D341Med (cell line): Measurements from ENCODE around the gene DOCK8.
A peak's percentile ranks its signal among the peaks of the same experiment; 100 is the strongest.

Experiments
- DNase-seq: peaks from one replicate; pipeline ENCODE4 v3.0.0; 2012; ENCODE audit warnings: low spot score

The DOCK8 gene

DNA sequence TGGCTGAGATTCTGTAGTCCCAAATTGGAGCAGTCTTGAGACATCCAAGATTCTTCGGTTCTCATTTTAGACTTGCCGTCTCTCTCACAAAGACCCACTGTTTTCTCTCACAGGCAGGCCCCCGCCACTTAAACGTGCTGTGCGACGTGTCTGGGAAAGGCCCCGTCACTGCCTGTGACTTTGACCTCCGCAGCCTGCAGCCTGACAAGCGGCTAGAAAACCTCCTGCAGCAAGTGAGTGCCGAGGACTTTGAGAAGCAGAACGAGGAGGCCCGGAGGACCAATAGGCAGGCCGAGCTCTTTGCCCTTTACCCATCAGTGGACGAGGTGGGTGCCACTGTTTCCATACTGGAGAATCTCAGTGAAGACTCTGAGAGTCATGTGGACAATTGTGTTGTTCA lies 97.2 kb downstream of the DOCK8 start:
- no peak for DNase-seq

DNA sequence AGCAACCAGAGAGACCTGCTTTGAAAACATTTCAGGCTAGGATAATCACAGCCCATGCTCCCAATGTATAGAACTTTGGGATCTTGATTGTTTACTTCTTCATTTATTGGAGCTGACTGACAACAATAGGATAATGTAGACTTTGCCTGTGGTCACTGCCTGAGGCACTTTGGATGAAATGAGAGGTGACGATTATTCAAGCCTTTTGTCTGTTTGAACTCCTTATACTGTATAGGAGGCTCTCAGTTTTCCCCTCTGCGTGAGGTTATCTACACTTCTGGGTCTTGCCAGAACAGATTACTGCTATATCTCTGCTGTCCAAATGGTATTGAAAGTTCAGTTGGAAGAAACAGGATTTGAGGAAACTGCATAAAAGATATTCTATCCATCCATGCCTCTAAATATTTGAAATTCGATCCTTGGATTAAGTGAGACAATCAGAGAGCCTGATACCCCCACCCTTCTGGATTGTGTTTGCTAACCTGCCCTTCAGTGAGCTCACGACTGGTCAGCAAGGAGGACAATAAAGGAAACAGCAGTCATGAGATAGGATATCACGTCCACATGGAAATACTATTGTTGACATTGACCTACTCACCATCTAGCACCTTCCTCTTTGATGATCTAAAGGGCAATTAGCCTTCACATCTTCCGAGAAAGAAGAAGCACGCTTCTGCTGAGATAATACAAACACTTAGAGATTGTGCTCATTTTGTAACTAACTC lies 98.1 kb downstream of the DOCK8 start:
- no peak for DNase-seq

- DNase-seq, result no peak
These were observed 101.8 kb downstream of the DOCK8 start for GRCh38 chr9:316382-316965.

- no peak for DNase-seq
These were observed 104.0 kb downstream of the DOCK8 start for GRCh38 chr9:318646-319045.

GRCh38 chr9:324971-325370 lies 110.3 kb downstream of the DOCK8 start:
- no peak for DNase-seq

DNA sequence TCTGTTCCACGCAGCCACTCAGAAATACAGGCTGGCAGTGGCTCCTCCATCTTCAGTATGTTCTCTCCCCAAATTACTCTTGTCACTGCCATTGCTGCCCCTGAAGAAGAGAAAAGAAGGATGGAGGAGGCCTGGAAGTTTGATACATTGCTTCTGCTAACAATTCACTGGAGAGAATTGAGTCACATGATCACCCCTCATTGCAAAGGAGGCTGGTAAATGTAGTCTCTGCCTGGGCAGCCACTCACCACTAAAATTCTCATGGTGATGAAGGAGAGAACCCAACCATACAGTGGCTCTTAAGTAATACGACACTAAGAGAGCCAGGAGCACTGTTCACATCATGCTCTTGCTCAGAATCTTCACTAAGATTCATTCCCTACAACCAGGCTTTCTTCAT lies 112.0 kb downstream of the DOCK8 start:
- no peak for DNase-seq

GRCh38 chr9:328453-328852 lies 113.8 kb downstream of the DOCK8 start:
- DNase-seq, result no peak

DNA sequence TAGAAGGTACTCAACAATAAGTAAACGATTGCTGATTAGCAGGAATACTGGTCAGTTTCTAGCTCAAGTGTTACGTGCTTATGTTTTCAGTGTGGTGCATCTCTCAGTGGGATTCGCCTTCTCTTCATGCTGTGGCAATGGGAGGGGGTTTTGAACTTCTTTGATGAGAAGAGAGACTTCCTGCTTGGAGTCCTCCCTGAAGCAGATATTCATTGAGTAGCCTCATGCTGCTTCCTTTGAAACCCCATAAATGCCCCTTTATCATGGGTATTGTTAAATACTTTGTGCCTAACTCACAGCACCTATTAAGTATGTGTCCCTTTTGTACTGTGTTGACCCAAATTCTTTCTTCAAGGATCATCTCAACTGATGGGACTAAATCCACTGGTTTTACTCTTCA lies 116.5 kb downstream of the DOCK8 start:
- no peak for DNase-seq

DNA sequence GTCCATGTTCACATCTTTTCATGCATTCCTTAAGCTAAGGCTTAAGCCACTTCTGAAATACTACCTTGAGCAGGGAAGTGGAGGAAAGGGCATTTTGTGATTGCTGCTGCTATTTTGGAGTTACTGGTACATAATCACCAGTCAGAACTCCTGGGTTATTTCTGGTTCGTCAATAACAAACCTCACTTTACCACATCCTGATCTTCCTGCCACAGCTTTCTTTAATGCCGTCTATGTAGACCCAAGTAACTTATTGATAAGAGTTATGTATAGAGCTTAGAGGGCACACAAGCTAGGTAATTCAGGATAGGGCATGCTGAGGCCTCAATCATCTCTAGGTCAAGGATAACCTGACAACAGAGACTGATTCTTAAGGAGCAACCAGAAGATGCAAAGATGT lies 120.7 kb downstream of the DOCK8 start:
- no peak for DNase-seq

DNA sequence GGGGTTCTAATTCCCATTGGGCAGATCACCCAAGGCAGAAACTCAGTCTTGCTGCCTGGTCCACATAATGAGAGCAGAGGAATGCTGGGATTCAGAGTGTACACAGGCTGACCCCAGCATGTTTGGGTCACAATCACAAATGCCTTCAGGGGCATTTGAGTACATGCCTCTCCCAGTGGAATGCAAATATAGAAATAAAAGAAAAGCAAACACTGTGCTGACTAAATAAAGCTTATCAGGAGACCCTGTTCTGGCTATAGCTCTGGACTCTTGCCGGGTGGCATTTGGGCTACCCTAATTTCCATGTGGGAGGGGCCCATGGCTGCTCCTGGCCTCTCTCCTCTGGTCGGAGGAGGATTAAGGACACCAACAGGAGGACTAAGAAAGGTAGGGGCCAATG lies 121.4 kb downstream of the DOCK8 start:
- DNase-seq, result no peak

- no peak for DNase-seq
These were observed 123.9 kb downstream of the DOCK8 start for GRCh38 chr9:338602-339001.

DNA sequence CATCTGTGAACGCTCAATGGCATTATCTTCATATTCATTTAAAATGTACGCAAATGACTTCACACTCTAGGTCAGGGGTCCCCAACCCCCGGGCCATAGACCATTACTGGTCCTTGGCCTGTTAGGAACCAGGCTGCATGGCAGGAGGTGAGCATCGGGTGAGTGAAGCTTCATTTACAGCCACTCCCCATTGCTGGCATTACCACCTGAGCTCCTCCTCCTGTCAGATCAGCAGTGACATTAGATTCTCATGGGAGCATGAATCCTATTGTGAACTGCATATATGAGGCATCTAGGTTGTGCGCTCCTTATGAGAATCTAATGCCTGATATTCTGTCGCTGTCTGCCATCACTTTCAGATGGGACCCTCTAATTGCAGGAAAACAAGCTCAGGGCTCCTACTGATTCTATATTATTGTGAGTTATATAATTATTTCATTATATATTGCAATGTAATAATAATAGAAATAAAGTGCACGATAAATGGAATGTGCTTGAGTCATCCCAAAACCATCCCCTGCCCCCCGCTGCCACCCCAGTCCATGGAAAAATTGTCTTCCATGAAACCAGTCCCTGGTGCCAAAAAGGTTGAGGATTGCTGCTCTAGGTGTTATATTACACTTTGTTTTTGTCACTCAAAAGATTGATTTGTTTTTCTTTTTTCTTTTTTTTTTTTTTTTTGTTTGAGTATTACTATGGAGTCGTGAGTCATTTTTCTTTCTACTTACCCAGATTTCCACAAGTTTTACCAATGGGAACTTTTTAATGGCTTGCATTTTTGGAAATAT lies 127.2 kb downstream of the DOCK8 start:
- no peak for DNase-seq

DNA sequence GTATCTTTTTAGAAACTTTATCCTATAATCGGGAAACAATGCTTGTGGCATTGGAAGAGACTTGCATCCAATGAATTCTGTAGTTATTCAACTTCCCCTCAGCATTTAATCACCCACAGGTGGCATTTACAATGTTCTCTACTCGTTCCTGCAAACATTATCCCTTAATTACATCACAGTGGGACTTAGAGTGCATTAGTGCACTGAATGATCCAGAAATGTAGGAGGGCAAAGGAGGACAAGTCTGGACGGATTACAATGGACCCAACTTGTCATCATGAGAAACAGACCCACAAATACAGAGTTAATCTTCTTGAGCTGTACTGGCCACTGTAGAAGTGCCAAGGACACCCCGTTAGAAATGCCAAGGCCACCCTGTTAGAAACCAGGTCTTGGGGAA lies 129.1 kb downstream of the DOCK8 start:
- DNase-seq, result peak; percentile 33

DNA sequence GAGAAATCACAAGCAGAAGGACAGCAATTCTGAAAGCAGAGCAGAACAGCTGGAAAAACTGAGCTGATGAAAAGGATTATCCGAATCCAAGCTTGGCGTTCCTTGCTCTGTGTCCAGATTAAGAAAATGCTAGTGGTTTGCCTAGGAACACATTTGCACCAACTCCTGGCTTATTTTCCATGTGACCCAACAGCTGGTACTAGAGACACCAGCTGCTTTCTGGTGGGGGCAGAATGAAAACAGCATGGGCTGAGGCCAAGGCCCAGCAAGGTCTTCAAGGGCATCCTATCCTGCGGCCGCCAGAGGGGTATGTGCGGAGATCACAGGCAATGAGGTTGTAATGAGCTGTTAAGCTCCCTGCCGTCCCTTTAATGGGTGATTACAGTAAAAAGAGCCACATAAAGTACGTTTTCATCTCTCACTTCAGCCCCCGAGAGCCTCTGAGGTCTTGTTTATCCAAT lies 131.5 kb downstream of the DOCK8 start:
- DNase-seq, result peak; percentile 48

DNA sequence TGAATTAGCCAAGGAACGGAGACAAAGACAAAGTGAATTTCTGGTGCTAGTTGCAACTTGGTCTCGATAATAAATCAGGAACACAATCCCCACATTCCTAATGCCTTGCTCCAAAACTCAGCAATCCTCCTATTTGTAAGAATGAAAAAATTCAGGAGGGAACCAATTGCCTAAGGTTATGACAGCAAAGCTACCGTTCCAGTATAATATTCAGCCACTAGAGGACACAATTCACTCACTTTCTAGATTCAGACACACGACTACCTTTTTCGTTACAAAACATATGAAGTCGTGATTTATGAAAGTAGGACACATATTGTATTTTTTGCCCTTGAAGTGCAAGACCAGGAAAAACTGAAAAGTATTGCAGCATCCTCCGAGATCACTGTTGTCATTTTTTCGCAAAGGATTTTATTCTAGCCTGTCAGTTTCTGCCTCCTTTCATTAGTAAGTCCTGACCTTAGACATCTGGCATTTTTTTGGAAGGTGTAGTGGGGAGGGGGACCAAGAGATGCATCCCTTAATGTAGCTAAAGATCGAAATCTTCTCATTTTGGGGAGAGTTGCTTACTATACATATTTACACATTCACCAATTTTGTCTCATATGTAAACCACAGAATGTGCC lies 133.1 kb downstream of the DOCK8 start:
- DNase-seq, result peak; percentile 38

GRCh38 chr9:350384-350783 lies 135.7 kb downstream of the DOCK8 start:
- no peak for DNase-seq

DNA sequence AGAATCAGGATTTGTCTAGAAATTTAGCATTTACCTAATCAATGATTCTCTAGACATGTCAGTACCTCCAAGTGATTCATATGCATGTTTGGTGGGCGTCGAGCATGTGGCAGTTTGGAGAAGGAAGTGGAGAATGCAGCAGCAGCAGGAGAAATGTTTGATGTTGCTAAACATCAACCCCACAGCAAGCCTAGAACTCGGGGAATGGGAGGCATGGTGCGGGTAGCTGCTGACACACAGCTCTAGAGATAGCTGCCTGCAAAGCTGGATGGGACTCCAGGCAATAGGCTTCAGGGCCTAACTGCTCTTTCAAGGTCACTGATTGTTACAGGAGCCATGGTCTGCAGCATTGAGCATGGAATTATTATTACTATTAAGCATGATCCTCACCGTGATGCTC lies 137.3 kb downstream of the DOCK8 start:
- no peak for DNase-seq

- no peak for DNase-seq
These were observed 138.4 kb downstream of the DOCK8 start for GRCh38 chr9:353077-353476.

DNA sequence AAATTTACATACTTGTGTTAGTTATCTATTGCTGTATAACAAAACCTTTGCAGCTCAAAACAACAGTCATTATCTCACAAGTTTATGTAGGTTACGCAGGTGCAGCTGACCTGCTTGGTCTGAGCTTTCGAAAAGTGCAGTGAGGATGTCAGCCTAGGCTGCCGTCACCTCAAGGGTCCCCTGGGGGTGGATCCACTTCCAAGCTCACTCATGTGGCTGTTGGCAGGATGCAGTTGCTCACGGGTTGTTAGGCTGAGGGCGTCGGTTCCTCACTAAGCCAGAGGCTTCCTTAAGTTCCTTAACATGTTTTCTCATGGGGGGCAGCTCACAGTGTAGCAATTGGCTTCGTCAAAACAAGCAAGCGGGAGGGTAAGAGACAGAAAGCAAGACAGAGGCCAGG lies 139.8 kb downstream of the DOCK8 start:
- no peak for DNase-seq

GRCh38 chr9:357560-357959 lies 142.9 kb downstream of the DOCK8 start:
- DNase-seq, result no peak

DNA sequence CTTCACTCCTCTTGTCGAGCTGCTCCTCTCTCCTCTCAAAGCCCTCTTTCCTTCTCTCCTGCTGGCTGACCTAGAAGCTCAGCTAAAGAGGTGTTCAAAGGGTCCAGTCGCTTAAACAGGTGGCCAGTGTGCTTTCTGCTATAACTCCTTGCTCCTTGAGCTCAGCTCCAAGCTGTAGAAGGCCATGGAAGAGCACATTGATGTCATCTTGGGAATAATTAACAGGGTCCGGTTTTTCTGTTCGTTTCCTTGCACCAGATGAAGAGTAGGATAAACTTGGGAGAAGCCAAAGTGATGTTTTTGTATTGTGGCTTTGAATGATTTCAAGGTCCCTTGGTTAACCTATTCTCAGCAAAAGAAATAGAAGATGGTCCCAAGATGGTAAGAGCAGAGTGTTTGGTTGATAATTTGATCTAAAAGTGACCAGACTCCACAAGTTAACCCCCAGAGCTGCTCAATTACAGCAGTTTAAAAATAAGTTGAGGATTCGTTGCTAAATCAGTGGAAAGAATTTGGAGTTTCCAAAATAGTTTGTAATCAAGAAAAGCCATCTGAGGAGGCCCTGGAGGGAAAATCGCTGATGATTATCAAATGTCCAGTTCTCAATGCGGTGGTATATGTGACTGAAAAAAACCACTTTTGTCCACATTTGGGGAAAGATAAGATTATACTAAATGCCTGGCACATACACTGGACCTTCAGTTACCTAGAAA lies 148.1 kb downstream of the DOCK8 start:
- DNase-seq, result no peak

- DNase-seq, result no peak
These were observed 148.6 kb downstream of the DOCK8 start for GRCh38 chr9:363274-363612.
